ENCODE data around the gene LOXL1. TPM values are rescaled to one million over a fixed set of nuclear protein-coding genes. Genes with fewer than 3 reads are reported as not detected.

LOXL1 gene
- total RNA-seq, 1 donor from 2014 or later, result 67.2 TPM

GRCh38 chr15:73946046-73946721 lies 19.9 kb downstream of the LOXL1 start:
- no peak for DNase-seq (ENCODE audit: low read depth)
- Histone ChIP-seq H3K36me3 (ENCODE audit: control insufficient read depth, insufficient read depth, low read length) (peaks cover 4% of the 10 kb centered on the region), H3K27me3 (ENCODE audit: control insufficient read depth, insufficient read depth, low read length) (no peaks in the 10 kb centered on the region), H3K4me3 (ENCODE audit: low read depth, low read length) (no peak overlapping the region)
- TF ChIP-seq CTCF (IDR thresholded peaks at IDR 0.05; ENCODE audit: insufficient read depth, low read length, poor library complexity, severe bottlenecking), result no peak

- no peak for DNase-seq (ENCODE audit: low read depth)
- Histone ChIP-seq H3K4me3 (ENCODE audit: low read depth, low read length) (no peak overlapping the region), H3K36me3 (ENCODE audit: control insufficient read depth, insufficient read depth, low read length) (peaks cover 4% of the 10 kb centered on the region), H3K27me3 (ENCODE audit: control insufficient read depth, insufficient read depth, low read length) (no peaks in the 10 kb centered on the region)
- TF ChIP-seq CTCF (IDR thresholded peaks at IDR 0.05; ENCODE audit: insufficient read depth, low read length, poor library complexity, severe bottlenecking), result no peak
These were observed 20.6 kb downstream of the LOXL1 start for GRCh38 chr15:73946795-73947370.

GRCh38 chr15:73947651-73948050 lies 21.4 kb downstream of the LOXL1 start:
- no peak for TF ChIP-seq CTCF (IDR thresholded peaks at IDR 0.05; ENCODE audit: insufficient read depth, low read length, poor library complexity, severe bottlenecking)
- no peak for DNase-seq (ENCODE audit: low read depth)
- peaks cover 4% of the 10 kb centered on the region for H3K36me3 ChIP-seq (ENCODE audit: control insufficient read depth, insufficient read depth, low read length)
- no peak overlapping the region for H3K4me3 ChIP-seq (ENCODE audit: low read depth, low read length)
- H3K27me3 ChIP-seq (ENCODE audit: control insufficient read depth, insufficient read depth, low read length), result no peaks in the 10 kb centered on the region

- no peak for TF ChIP-seq CTCF (IDR thresholded peaks at IDR 0.05; ENCODE audit: insufficient read depth, low read length, poor library complexity, severe bottlenecking)
- Histone ChIP-seq H3K27me3 (ENCODE audit: control insufficient read depth, insufficient read depth, low read length) (no peaks in the 10 kb centered on the region), H3K36me3 (ENCODE audit: control insufficient read depth, insufficient read depth, low read length) (peaks cover 4% of the 10 kb centered on the region), H3K4me3 (ENCODE audit: low read depth, low read length) (no peak overlapping the region)
- no peak for DNase-seq (ENCODE audit: low read depth)
These were observed 22.1 kb downstream of the LOXL1 start for GRCh38 chr15:73948396-73948795.

GRCh38 chr15:73948982-73949381 lies 22.7 kb downstream of the LOXL1 start:
- no peak for TF ChIP-seq CTCF (IDR thresholded peaks at IDR 0.05; ENCODE audit: insufficient read depth, low read length, poor library complexity, severe bottlenecking)
- no peaks in the 10 kb centered on the region for H3K27me3 ChIP-seq (ENCODE audit: control insufficient read depth, insufficient read depth, low read length)
- H3K36me3 ChIP-seq (ENCODE audit: control insufficient read depth, insufficient read depth, low read length), result peaks cover 4% of the 10 kb centered on the region
- DNase-seq (ENCODE audit: low read depth), result no peak
- H3K4me3 ChIP-seq (ENCODE audit: low read depth, low read length), result no peak overlapping the region

- Histone ChIP-seq H3K36me3 (ENCODE audit: control insufficient read depth, insufficient read depth, low read length) (peaks cover 4% of the 10 kb centered on the region), H3K4me3 (ENCODE audit: low read depth, low read length) (no peak overlapping the region), H3K27me3 (ENCODE audit: control insufficient read depth, insufficient read depth, low read length) (no peaks in the 10 kb centered on the region)
- TF ChIP-seq CTCF (IDR thresholded peaks at IDR 0.05; ENCODE audit: insufficient read depth, low read length, poor library complexity, severe bottlenecking), result no peak
- no peak for DNase-seq (ENCODE audit: low read depth)
These were observed 23.2 kb downstream of the LOXL1 start for GRCh38 chr15:73949496-73949895.
